IPS-20b (cell line): ENCODE results near the gene ENPP6.
"Not testable (repeated sequence)": the region's sequence is repeated elsewhere in the genome, so short reads cannot be mapped to it uniquely, and the experiment has no call there.

Source experiments
- H3K27ac ChIP-seq: one replicate; pipeline ENCODE4 v1.5.1; 2013; ENCODE audit warnings: low read length
- H3K27me3 ChIP-seq: 2 replicates; pipeline ENCODE4 v1.6.1; 2013; ENCODE audit warnings: mild to moderate bottlenecking, low read length, inconsistent platforms; ENCODE audit not compliant: insufficient read depth
- H3K36me3 ChIP-seq: 2 replicates; pipeline ENCODE4 v1.6.1; 2013; ENCODE audit warnings: low read depth, mild to moderate bottlenecking, inconsistent platforms, low read length, moderate library complexity; ENCODE audit not compliant: insufficient read depth
- H3K4me1 ChIP-seq: 2 replicates; pipeline ENCODE4 v1.6.1; 2013; ENCODE audit warnings: mild to moderate bottlenecking, control low read depth, inconsistent platforms, low read length, moderate library complexity; ENCODE audit not compliant: insufficient read depth
- H3K4me3 ChIP-seq: 2 replicates; pipeline ENCODE4 v1.5.1; 2013; ENCODE audit warnings: mild to moderate bottlenecking, low read length, inconsistent platforms
- H3K9ac ChIP-seq: 2 replicates; pipeline ENCODE4 v1.6.1; 2013; ENCODE audit warnings: low read depth, mild to moderate bottlenecking, inconsistent platforms, low read length, moderate library complexity
- H3K9me3 ChIP-seq: 2 replicates; pipeline ENCODE4 v1.6.1; 2013; ENCODE audit warnings: mild to moderate bottlenecking, low read depth, low read length, inconsistent platforms; ENCODE audit not compliant: insufficient read depth

ENPP6 gene

GRCh38 chr4:184061582-184061981 lies 156.1 kb downstream of the ENPP6 start:
- no peaks in the 10 kb centered on the region for H3K36me3 ChIP-seq
- H3K4me3 ChIP-seq = no peak overlapping the region
- H3K4me1 ChIP-seq = no peaks in the 10 kb centered on the region; the same call in 1 of the 2 replicates
- no peak overlapping the region for H3K27ac ChIP-seq
- no peaks in the 10 kb centered on the region for H3K9me3 ChIP-seq
- no peaks in the 10 kb centered on the region for H3K27me3 ChIP-seq
- H3K9ac ChIP-seq = no peak overlapping the region

- Histone ChIP-seq H3K27me3 (no peaks in the 10 kb centered on the region), H3K4me1 (no peaks in the 10 kb centered on the region; the same call in 1 of the 2 replicates), H3K9ac (no peak overlapping the region), H3K36me3 (no peaks in the 10 kb centered on the region), H3K4me3 (no peak overlapping the region), H3K9me3 (no peaks in the 10 kb centered on the region), H3K27ac (no peak overlapping the region)
These were observed 158.6 kb downstream of the ENPP6 start for GRCh38 chr4:184059099-184059498.

GRCh38 chr4:184058026-184058425 lies 159.6 kb downstream of the ENPP6 start:
- H3K27me3 ChIP-seq = no peaks in the 10 kb centered on the region
- H3K4me1 ChIP-seq = no peaks in the 10 kb centered on the region; the same call in 1 of the 2 replicates
- H3K36me3 ChIP-seq = no peaks in the 10 kb centered on the region
- H3K27ac ChIP-seq = no peak overlapping the region
- H3K9ac ChIP-seq = no peak overlapping the region
- no peaks in the 10 kb centered on the region for H3K9me3 ChIP-seq
- H3K4me3 ChIP-seq = no peak overlapping the region

- Histone ChIP-seq H3K9ac (no peak overlapping the region), H3K36me3 (no peaks in the 10 kb centered on the region), H3K4me1 (no peaks in the 10 kb centered on the region; the same call in 1 of the 2 replicates), H3K9me3 (no peaks in the 10 kb centered on the region), H3K4me3 (no peak overlapping the region), H3K27ac (no peak overlapping the region), H3K27me3 (no peaks in the 10 kb centered on the region)
These were observed 160.8 kb downstream of the ENPP6 start for GRCh38 chr4:184056877-184057276.

- H3K9ac ChIP-seq = no peak overlapping the region
- no peaks in the 10 kb centered on the region; the same call in 1 of the 2 replicates for H3K9me3 ChIP-seq
- no peak overlapping the region for H3K4me3 ChIP-seq
- no peaks in the 10 kb centered on the region for H3K27me3 ChIP-seq
- no peaks in the 10 kb centered on the region; the same call in 1 of the 2 replicates for H3K4me1 ChIP-seq
- H3K36me3 ChIP-seq = no peaks in the 10 kb centered on the region
- no peak overlapping the region for H3K27ac ChIP-seq
These were observed 164.2 kb downstream of the ENPP6 start for GRCh38 chr4:184053434-184053833.

GRCh38 chr4:184052616-184053015 lies 165.1 kb downstream of the ENPP6 start:
- Histone ChIP-seq H3K4me3 (no peak overlapping the region), H3K9me3 (no peaks in the 10 kb centered on the region; the same call in 1 of the 2 replicates), H3K27me3 (no peaks in the 10 kb centered on the region), H3K27ac (no peak overlapping the region), H3K4me1 (no peaks in the 10 kb centered on the region; the same call in 1 of the 2 replicates), H3K9ac (no peak overlapping the region), H3K36me3 (no peaks in the 10 kb centered on the region)

GRCh38 chr4:184051262-184051661 lies 166.4 kb downstream of the ENPP6 start:
- H3K36me3 ChIP-seq, H3K4me3 ChIP-seq, H3K27me3 ChIP-seq, H3K27ac ChIP-seq, H3K4me1 ChIP-seq, H3K9ac ChIP-seq, H3K9me3 ChIP-seq: not testable (repeated sequence)

GRCh38 chr4:184046148-184046547 lies 171.5 kb downstream of the ENPP6 start:
- no peak overlapping the region for H3K27ac ChIP-seq
- H3K4me1 ChIP-seq = no peaks in the 10 kb centered on the region
- no peak overlapping the region for H3K9ac ChIP-seq
- H3K9me3 ChIP-seq = peaks cover 16% of the 10 kb centered on the region
- H3K27me3 ChIP-seq = no peaks in the 10 kb centered on the region; the same call in 1 of the 2 replicates
- no peak overlapping the region for H3K4me3 ChIP-seq
- H3K36me3 ChIP-seq = no peaks in the 10 kb centered on the region

GRCh38 chr4:184041156-184041555 lies 176.5 kb downstream of the ENPP6 start:
- H3K9me3 ChIP-seq = peaks cover 15% of the 10 kb centered on the region
- H3K27me3 ChIP-seq = peaks cover 24% of the 10 kb centered on the region
- H3K27ac ChIP-seq = no peak overlapping the region
- no peak overlapping the region for H3K9ac ChIP-seq
- no peaks in the 10 kb centered on the region for H3K36me3 ChIP-seq
- peaks cover 9% of the 10 kb centered on the region; the same call in 1 of the 2 replicates for H3K4me1 ChIP-seq
- no peak overlapping the region for H3K4me3 ChIP-seq

- peak overlapping the region; percentile 50; the same call in 1 of the 2 replicates for H3K4me3 ChIP-seq
- peaks cover 9% of the 10 kb centered on the region; the same call in 1 of the 2 replicates for H3K4me1 ChIP-seq
- H3K27ac ChIP-seq = no peak overlapping the region
- no peak overlapping the region for H3K9ac ChIP-seq
- H3K27me3 ChIP-seq = peaks cover 24% of the 10 kb centered on the region
- no peaks in the 10 kb centered on the region for H3K36me3 ChIP-seq
- peaks cover 4% of the 10 kb centered on the region; the same call in 1 of the 2 replicates for H3K9me3 ChIP-seq
These were observed 177.7 kb downstream of the ENPP6 start for GRCh38 chr4:184039963-184040383.
